Endodermal cell (in vitro differentiated cells): ENCODE data around the gene SERPINA5. TPM values are rescaled to one million over a fixed set of nuclear protein-coding genes. Genes with fewer than 3 reads are reported as not detected.

Experiments used
- DNase-seq: peaks from one replicate; pipeline ENCODE4 v3.0.0-alpha.2; 2017
- H3K27ac ChIP-seq: 2 replicates; pipeline ENCODE4 v1.5.1; 2013; ENCODE audit warnings: mild to moderate bottlenecking, low read depth, low read length, moderate library complexity
- H3K27me3 ChIP-seq: 2 replicates; pipeline ENCODE4 v1.6.1; 2013; ENCODE audit warnings: mild to moderate bottlenecking, low read length, moderate library complexity; ENCODE audit not compliant: insufficient read depth, control insufficient read depth, poor library complexity, severe bottlenecking
- H3K36me3 ChIP-seq: 2 replicates; pipeline ENCODE4 v1.7.0; 2013; ENCODE audit warnings: mild to moderate bottlenecking, low read length, moderate library complexity; ENCODE audit not compliant: control insufficient read depth, insufficient read depth
- H3K4me1 ChIP-seq: one replicate; pipeline ENCODE4 v1.7.0; 2013; ENCODE audit warnings: low read length; ENCODE audit not compliant: control insufficient read depth, insufficient read depth
- H3K4me3 ChIP-seq: 2 replicates; pipeline ENCODE4 v1.5.1; 2013; ENCODE audit warnings: mild to moderate bottlenecking, low read length, moderate library complexity
- H3K9ac ChIP-seq: 2 replicates; pipeline ENCODE4 v1.6.1; 2013; ENCODE audit warnings: mild to moderate bottlenecking, low read length, moderate library complexity; ENCODE audit not compliant: poor library complexity, severe bottlenecking; ENCODE audit errors: extremely low read depth
- H3K9me3 ChIP-seq: 2 replicates; pipeline ENCODE4 v1.6.1; 2013; ENCODE audit warnings: mild to moderate bottlenecking, low read length, moderate library complexity; ENCODE audit not compliant: control insufficient read depth
- H3K27ac Mint-ChIP-seq: 2 replicates; pipeline ENCODE4 v1.8.0; 2020; ENCODE audit warnings: mixed read lengths
- H3K27me3 Mint-ChIP-seq: 2 replicates; pipeline ENCODE4 v1.8.0; 2021; ENCODE audit warnings: mild to moderate bottlenecking, mixed read lengths; ENCODE audit not compliant: insufficient read depth
- H3K36me3 Mint-ChIP-seq: 2 replicates; pipeline ENCODE4 v1.8.0; 2020; ENCODE audit warnings: low read depth, mixed read lengths
- H3K4me1 Mint-ChIP-seq: 2 replicates; pipeline ENCODE4 v1.8.0; 2020; ENCODE audit warnings: mixed read lengths
- H3K4me3 Mint-ChIP-seq: 2 replicates; pipeline ENCODE4 v1.8.0; 2020; ENCODE audit warnings: mild to moderate bottlenecking, moderate library complexity, mixed read lengths
- H3K9me3 Mint-ChIP-seq: 2 replicates; pipeline ENCODE4 v1.8.0; 2020; ENCODE audit warnings: mild to moderate bottlenecking, mixed read lengths
- CTCF ChIP-seq: fragments of 200-600 bp; sonication (generic); conservative IDR thresholded peaks from 2 replicates; pipeline ENCODE4 v1.5.0; 2021; ENCODE audit warnings: antibody characterized with exemption, mild to moderate bottlenecking
- WGBS, 2 experiments: methylation state at CpG; one replicate each; pipeline versions ENCODE4 v1.1.5 to v1.1.7; 2013; ENCODE audit warnings: missing lambda C conversion rate in 2 of 2, mixed read lengths in 1 of 2; ENCODE audit not compliant: insufficient coverage in 1 of 2, insufficient read length in 1 of 2; 5-methylcytosine and 5-hydroxymethylcytosine counted together
- total RNA-seq, 2 donors: library from RNA; stranded (reverse); fragmentation: NEBNext Ultra II Directional in 1 of 2; extraction: Animal tissue kit (Norgen Biotek cat#: 25700) in 1 of 2; gene quantifications; 2 replicates in 1 of 2; 3 replicates in 1 of 2; pipeline ENCODE4 v1.2.1, GENCODE V29; 2021

Gene SERPINA5
- total RNA-seq, 2 donors from 2014 or later = 1.5 to 2.8 TPM

GRCh38 chr14:94564381-94564780, 16.8 kb upstream of the SERPINA5 start:
- H3K36me3 Mint-ChIP-seq = no peaks in the 10 kb centered on the region
- peaks cover 16% of the 10 kb centered on the region for H3K27me3 ChIP-seq
- H3K27ac Mint-ChIP-seq = no peak overlapping the region
- no peaks in the 10 kb centered on the region for H3K9me3 ChIP-seq
- peaks cover 7% of the 10 kb centered on the region for H3K27me3 Mint-ChIP-seq
- no peaks in the 10 kb centered on the region for H3K36me3 ChIP-seq
- no peak overlapping the region for H3K4me3 ChIP-seq
- no peaks in the 10 kb centered on the region for H3K9me3 Mint-ChIP-seq
- no peak overlapping the region for H3K27ac ChIP-seq
- no peaks in the 10 kb centered on the region for H3K4me1 ChIP-seq
- no peak for TF ChIP-seq CTCF
- no peak for DNase-seq
- no peak overlapping the region for H3K9ac ChIP-seq
- peaks cover 7% of the 10 kb centered on the region for H3K4me1 Mint-ChIP-seq
- H3K4me3 Mint-ChIP-seq = no peak overlapping the region

GRCh38 chr14:94568186-94568585, 13.0 kb upstream of the SERPINA5 start:
- H3K9me3 ChIP-seq = no peaks in the 10 kb centered on the region

GRCh38 chr14:94569381-94570001, 11.7 kb upstream of the SERPINA5 start:
- Mint-ChIP-seq H3K4me3 (no peak overlapping the region), H3K4me1 (no peaks in the 10 kb centered on the region), H3K27me3 (peaks cover 10% of the 10 kb centered on the region), H3K27ac (no peak overlapping the region), H3K9me3 (no peaks in the 10 kb centered on the region), H3K36me3 (no peaks in the 10 kb centered on the region)
- Histone ChIP-seq H3K4me1 (no peaks in the 10 kb centered on the region), H3K4me3 (no peak overlapping the region), H3K9me3 (no peaks in the 10 kb centered on the region), H3K27ac (no peak overlapping the region), H3K9ac (no peak overlapping the region), H3K27me3 (peaks cover 19% of the 10 kb centered on the region), H3K36me3 (no peaks in the 10 kb centered on the region)
- 92 to 96% methylated on average over 10 to 20 of the region's 20 CpGs for WGBS, 2 experiments
- no peak for TF ChIP-seq CTCF
- no peak for DNase-seq

More at GRCh38 chr14:94568186-94568585, 13.0 kb upstream of the SERPINA5 start:
- peaks cover 16% of the 10 kb centered on the region for H3K27me3 ChIP-seq
- no peaks in the 10 kb centered on the region for H3K4me1 ChIP-seq
- TF ChIP-seq CTCF = no peak
- H3K9me3 Mint-ChIP-seq = no peaks in the 10 kb centered on the region
- H3K9ac ChIP-seq = no peak overlapping the region
- no peaks in the 10 kb centered on the region for H3K36me3 Mint-ChIP-seq
- DNase-seq = no peak
- no peak overlapping the region for H3K4me3 ChIP-seq
- H3K27ac ChIP-seq = no peak overlapping the region
- H3K27me3 Mint-ChIP-seq = peaks cover 7% of the 10 kb centered on the region
- no peak overlapping the region for H3K27ac Mint-ChIP-seq
- H3K36me3 ChIP-seq = no peaks in the 10 kb centered on the region
- 90 to 100% methylated on average over 6 to 9 of the region's 9 CpGs for WGBS, 2 experiments
- H3K4me1 Mint-ChIP-seq = no peaks in the 10 kb centered on the region
- H3K4me3 Mint-ChIP-seq = no peak overlapping the region
